HCT116 (cell line): ENCODE data around the gene ELMO2. TPM values are rescaled to one million over a fixed set of nuclear protein-coding genes. Genes with fewer than 3 reads are reported as not detected.

ENCODE experiments used
- ATAC-seq: fragments of 200-7000 bp; cut with Tn5 transposase; 2 replicates; pipeline ENCODE4 v1.9.1; 2020; ENCODE audit warnings: mild to moderate bottlenecking, moderate library complexity
- BruUV-seq: library from RNA; stranded (reverse); fragments of 400-500 nt; replicated peaks from 2 replicates; lab custom pipeline; 2021; lab: Mats Ljungman, UMichigan
- CTCF ChIA-PET: fragments of 300-600 bp; sonication (Branson Sonifier 250); formaldehyde crosslinking; loops from one replicate; lab custom pipeline; 2021; ENCODE audit warnings: antibody characterized with exemption; lab: Charles Lee
- POLR2A ChIA-PET: fragments of 300-600, 350-600 bp; sonication (Branson Sonifier 250); formaldehyde crosslinking; loops from one replicate; lab custom pipeline; 2021; ENCODE audit warnings: antibody characterized with exemption; lab: Charles Lee
- RAD21 ChIA-PET, 2 experiments: fragments of 300-600 bp; sonication (Branson Sonifier 250); formaldehyde crosslinking; loops; one replicate each; lab custom pipeline; 2023; ENCODE audit warnings: low total read pairs in 2 of 2; ENCODE audit not compliant: uncharacterized antibody in 2 of 2, unreplicated experiment in 2 of 2, low non-redundant PET in 1 of 2; lab: Charles Lee
- DNase-seq: peaks from one replicate; pipeline ENCODE4 v3.0.0-alpha.2; 2010; ENCODE audit warnings: low read depth, low spot score
- H2AFZ ChIP-seq: fragments of 200-600 bp; shearing (Covaris generic), sonication (generic); 2 replicates; pipeline ENCODE4 v1.6.1; 2017; ENCODE audit warnings: low read depth, mixed run types, mixed read lengths, antibody characterized with exemption, low read length; ENCODE audit not compliant: poor library complexity, severe bottlenecking
- H3K27ac ChIP-seq: 2 replicates; pipeline ENCODE4 v1.5.1; 2012; ENCODE audit warnings: low read depth, low read length
- H3K27me3 ChIP-seq: fragments of 200-600 bp; sonication (generic); 2 replicates; pipeline ENCODE4 v1.6.1; 2016; ENCODE audit warnings: mixed run types, low read length, mixed read lengths; ENCODE audit not compliant: insufficient read depth
- H3K36me3 ChIP-seq, 2 experiments: fragments of 200-500 bp in 1 of 2; fragments of 200-600 bp in 1 of 2; sonication (Bioruptor generic) in 1 of 2; sonication (generic) in 1 of 2; 2 replicates each; pipeline versions ENCODE4 v1.5.1 to v1.6.1; 2014 to 2016; ENCODE audit warnings: low read length in 2 of 2, inconsistent platforms in 1 of 2, mixed read lengths in 1 of 2, mixed run types in 1 of 2; ENCODE audit not compliant: insufficient read depth in 2 of 2, control insufficient read depth in 1 of 2
- H3K4me1 ChIP-seq, 2 experiments: fragments of 200-600 bp in 1 of 2; sonication (generic) in 1 of 2; 2 replicates each; pipeline versions ENCODE4 v1.5.1 to v1.6.1; 2012 to 2017; ENCODE audit warnings: low read length in 2 of 2, inconsistent platforms in 1 of 2, mild to moderate bottlenecking in 1 of 2, mixed read lengths in 1 of 2, mixed run types in 1 of 2, moderate library complexity in 1 of 2; ENCODE audit not compliant: insufficient read depth in 2 of 2, control insufficient read depth in 1 of 2
- H3K4me2 ChIP-seq: fragments of 200-600 bp; sonication (generic); 2 replicates; pipeline ENCODE4 v1.6.1; 2017; ENCODE audit warnings: mixed run types, low read length, mixed read lengths
- H3K4me3 ChIP-seq, 2 experiments: fragments of 200-600 bp in 1 of 2; sonication (generic) in 1 of 2; replicated peaks in 1 of 2; 2 replicates each; pipeline ENCODE4 v1.5.1; 2011 to 2016; ENCODE audit warnings: low read length in 2 of 2, control low read depth in 1 of 2, low read depth in 1 of 2, mild to moderate bottlenecking in 1 of 2, mixed read lengths in 1 of 2, mixed run types in 1 of 2
- H3K79me2 ChIP-seq: fragments of 200-600 bp; sonication (generic); 2 replicates; pipeline ENCODE4 v1.6.1; 2017; ENCODE audit warnings: mild to moderate bottlenecking, mixed run types, low read length, moderate library complexity, mixed read lengths; ENCODE audit not compliant: insufficient read depth
- H3K9ac ChIP-seq: fragments of 200-600 bp; sonication (generic); 2 replicates; pipeline ENCODE4 v1.6.1; 2016; ENCODE audit warnings: low read length, mixed read lengths
- H3K9me2 ChIP-seq: fragments of 200-600 bp; sonication (generic), shearing (Covaris generic); 2 replicates; pipeline ENCODE4 v1.6.1; 2017; ENCODE audit warnings: mixed run types, mild to moderate bottlenecking, moderate library complexity; ENCODE audit not compliant: insufficient read depth
- H3K9me3 ChIP-seq, 2 experiments: fragments of 200-500 bp in 1 of 2; fragments of 200-600 bp in 1 of 2; sonication (Bioruptor generic) in 1 of 2; sonication (generic) in 1 of 2; 2 replicates each; pipeline ENCODE4 v1.6.1; 2014 to 2017; ENCODE audit warnings: low read length in 2 of 2, mixed read lengths in 2 of 2, inconsistent platforms in 1 of 2, low read depth in 1 of 2, mild to moderate bottlenecking in 1 of 2, mixed run types in 1 of 2, moderate library complexity in 1 of 2; ENCODE audit not compliant: control insufficient read depth in 1 of 2, insufficient read depth in 1 of 2
- H4K20me1 ChIP-seq: fragments of 200-600 bp; sonication (generic), shearing (Covaris generic); 2 replicates; pipeline ENCODE4 v1.6.1; 2017; ENCODE audit warnings: mixed run types, mild to moderate bottlenecking, moderate library complexity; ENCODE audit not compliant: insufficient read depth
- CBX3 ChIP-seq: IDR thresholded peaks from 2 replicates; pipeline ENCODE4 v1.6.1; 2012; ENCODE audit warnings: low read depth
- ELF1 ChIP-seq: IDR thresholded peaks from 2 replicates; pipeline ENCODE4 v1.6.1; 2012; ENCODE audit warnings: low read depth, borderline replicate concordance
- EZH2 ChIP-seq: fragments of 200-600 bp; sonication (generic); IDR thresholded peaks from 2 replicates; pipeline ENCODE4 v1.6.1; 2017; ENCODE audit warnings: antibody characterized with exemption, mixed run types
- EZH2phosphoT487 ChIP-seq: fragments of 200-600 bp; IDR thresholded peaks from 2 replicates; pipeline ENCODE4 v1.6.1; 2018; ENCODE audit warnings: antibody characterized with exemption, borderline replicate concordance
- POLR2A ChIP-seq: IDR thresholded peaks from 2 replicates; pipeline ENCODE4 v1.7.0; 2011; ENCODE audit warnings: borderline replicate concordance; ENCODE audit not compliant: insufficient read depth, insufficient read length; ENCODE audit errors: extremely low read depth
- POLR2AphosphoS5 ChIP-seq: IDR thresholded peaks from 2 replicates; pipeline ENCODE4 v1.6.1; 2011; ENCODE audit warnings: mild to moderate bottlenecking, low read depth, low read length, moderate library complexity
- RAD21 ChIP-seq: IDR thresholded peaks from 2 replicates; pipeline ENCODE4 v1.6.1; 2012; ENCODE audit warnings: low read depth, mild to moderate bottlenecking
- SP1 ChIP-seq: IDR thresholded peaks from 2 replicates; pipeline ENCODE4 v1.6.1; 2012; ENCODE audit warnings: low read depth
- SRF ChIP-seq: IDR thresholded peaks from 2 replicates; pipeline ENCODE4 v1.6.1; 2012; ENCODE audit warnings: low read depth
- YY1 ChIP-seq: IDR thresholded peaks from 2 replicates; pipeline ENCODE4 v1.6.1; 2011; ENCODE audit warnings: low read length, low read depth, moderate library complexity, mild to moderate bottlenecking; ENCODE audit not compliant: insufficient replicate concordance; ENCODE audit errors: extremely low read depth
- intact Hi-C: fragments of 100-400 bp; cut with micrococcal nuclease; formaldehyde crosslinking; loops from 2 replicates; pipeline ENCODE4 v1.10.0; 2022
- total RNA-seq: library from RNA; stranded (reverse); gene quantifications from one replicate; pipeline ENCODE4 v1.2.1, GENCODE V29; 2021; ENCODE audit not compliant: unreplicated experiment
- TF ChIP-seq, protein P1 (sequence below), 3 experiments: fragments of 200-600 bp in 1 of 3; sonication (generic) in 1 of 3; IDR thresholded peaks in 2 of 3; conservative IDR thresholded peaks in 1 of 3; 2 replicates each; pipeline ENCODE4 v1.5.1; 2012 to 2017; ENCODE audit warnings: low read depth in 2 of 3, low read length in 2 of 3, antibody characterized with exemption in 1 of 3, borderline replicate concordance in 1 of 3, control low read depth in 1 of 3, mild to moderate bottlenecking in 1 of 3, mixed read lengths in 1 of 3, mixed run types in 1 of 3, moderate library complexity in 1 of 3; ENCODE audit not compliant: insufficient read depth in 1 of 3
- TF ChIP-seq, protein P2 (sequence below): IDR thresholded peaks from 2 replicates; pipeline ENCODE4 v1.6.1; 2011; ENCODE audit warnings: mild to moderate bottlenecking, low read length, moderate library complexity; ENCODE audit not compliant: insufficient replicate concordance; ENCODE audit errors: extremely low read depth

Gene ELMO2
- total RNA-seq, 1 experiment from 2014 or later: 22.9 TPM

DNA sequence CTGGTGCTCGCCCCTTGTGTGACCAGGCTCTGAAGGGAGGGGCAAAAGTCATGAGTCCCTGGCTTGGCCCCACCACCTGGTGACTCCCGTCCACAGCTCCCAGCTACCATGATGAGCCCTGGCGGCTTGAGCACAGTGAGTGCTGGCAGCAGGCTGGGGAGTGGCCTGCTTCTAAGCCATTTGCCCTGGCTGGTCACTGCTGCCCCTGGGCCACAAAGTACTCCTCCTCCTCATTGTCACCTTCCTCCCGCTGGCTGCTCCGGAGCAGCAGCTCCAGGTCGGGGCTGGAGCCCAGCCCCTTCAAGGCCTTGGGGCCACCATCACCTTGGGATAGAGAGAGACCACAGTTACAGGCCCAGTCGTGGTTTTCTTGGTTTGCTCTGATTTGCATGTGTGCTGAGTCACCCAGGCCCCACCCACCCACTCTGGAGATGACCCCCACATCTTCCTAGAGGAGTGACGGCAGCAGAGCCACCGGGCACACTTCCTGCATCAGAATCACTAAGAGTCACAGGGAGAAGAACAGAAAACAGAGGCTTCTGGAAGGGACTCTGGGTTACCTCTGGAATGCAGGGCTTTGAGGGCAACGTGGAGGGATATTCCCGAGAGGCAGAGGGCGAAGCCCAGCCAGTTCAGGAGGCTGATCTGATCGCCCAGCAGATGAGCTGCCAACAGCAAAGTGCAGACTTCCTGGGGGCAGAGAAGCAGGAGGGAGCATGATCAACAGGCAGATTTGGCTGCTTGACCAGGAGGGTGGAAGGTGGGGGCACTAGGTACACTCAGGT lies 56.0 kb downstream of the ELMO2 start (continued):
- TF ChIP-seq, protein P1, sequence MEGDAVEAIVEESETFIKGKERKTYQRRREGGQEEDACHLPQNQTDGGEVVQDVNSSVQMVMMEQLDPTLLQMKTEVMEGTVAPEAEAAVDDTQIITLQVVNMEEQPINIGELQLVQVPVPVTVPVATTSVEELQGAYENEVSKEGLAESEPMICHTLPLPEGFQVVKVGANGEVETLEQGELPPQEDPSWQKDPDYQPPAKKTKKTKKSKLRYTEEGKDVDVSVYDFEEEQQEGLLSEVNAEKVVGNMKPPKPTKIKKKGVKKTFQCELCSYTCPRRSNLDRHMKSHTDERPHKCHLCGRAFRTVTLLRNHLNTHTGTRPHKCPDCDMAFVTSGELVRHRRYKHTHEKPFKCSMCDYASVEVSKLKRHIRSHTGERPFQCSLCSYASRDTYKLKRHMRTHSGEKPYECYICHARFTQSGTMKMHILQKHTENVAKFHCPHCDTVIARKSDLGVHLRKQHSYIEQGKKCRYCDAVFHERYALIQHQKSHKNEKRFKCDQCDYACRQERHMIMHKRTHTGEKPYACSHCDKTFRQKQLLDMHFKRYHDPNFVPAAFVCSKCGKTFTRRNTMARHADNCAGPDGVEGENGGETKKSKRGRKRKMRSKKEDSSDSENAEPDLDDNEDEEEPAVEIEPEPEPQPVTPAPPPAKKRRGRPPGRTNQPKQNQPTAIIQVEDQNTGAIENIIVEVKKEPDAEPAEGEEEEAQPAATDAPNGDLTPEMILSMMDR (IDR thresholded peaks at IDR 0.05 in 2 of 3, conservative IDR thresholded peaks at IDR 0.05 in 1 of 3; ENCODE audit: borderline replicate concordance in 1 of 3, insufficient read depth in 1 of 3, low read depth in 2 of 3, low read length in 2 of 3): no peak
- TF ChIP-seq SRF: no peak
- TF ChIP-seq, protein P2, sequence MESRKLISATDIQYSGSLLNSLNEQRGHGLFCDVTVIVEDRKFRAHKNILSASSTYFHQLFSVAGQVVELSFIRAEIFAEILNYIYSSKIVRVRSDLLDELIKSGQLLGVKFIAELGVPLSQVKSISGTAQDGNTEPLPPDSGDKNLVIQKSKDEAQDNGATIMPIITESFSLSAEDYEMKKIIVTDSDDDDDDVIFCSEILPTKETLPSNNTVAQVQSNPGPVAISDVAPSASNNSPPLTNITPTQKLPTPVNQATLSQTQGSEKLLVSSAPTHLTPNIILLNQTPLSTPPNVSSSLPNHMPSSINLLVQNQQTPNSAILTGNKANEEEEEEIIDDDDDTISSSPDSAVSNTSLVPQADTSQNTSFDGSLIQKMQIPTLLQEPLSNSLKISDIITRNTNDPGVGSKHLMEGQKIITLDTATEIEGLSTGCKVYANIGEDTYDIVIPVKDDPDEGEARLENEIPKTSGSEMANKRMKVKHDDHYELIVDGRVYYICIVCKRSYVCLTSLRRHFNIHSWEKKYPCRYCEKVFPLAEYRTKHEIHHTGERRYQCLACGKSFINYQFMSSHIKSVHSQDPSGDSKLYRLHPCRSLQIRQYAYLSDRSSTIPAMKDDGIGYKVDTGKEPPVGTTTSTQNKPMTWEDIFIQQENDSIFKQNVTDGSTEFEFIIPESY: no peak
- no peak for TF ChIP-seq EZH2
- no peak for TF ChIP-seq POLR2AphosphoS5
- TF ChIP-seq ELF1: no peak

DNA sequence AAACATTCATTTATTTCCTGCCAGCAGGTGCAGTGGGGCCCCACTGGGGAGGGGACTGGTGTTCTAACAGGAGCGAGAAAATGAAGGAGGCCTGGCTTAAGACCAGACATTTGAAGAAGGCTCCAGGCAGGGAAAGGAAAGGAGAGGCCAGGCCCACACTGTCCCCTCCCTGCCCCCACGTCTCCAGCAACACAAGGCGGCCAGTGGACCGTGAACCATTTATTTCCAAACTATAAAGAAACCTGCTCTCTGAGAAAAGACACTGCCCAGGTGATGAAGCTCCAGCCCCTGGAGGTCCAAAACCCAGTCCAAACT lies 56.7 kb downstream of the ELMO2 start:
- RAD21 ChIA-PET: interaction anchor here in 1 of 2 experiments (1.2 kb wide), 1 partner anchor 221 kb away, joined by 4 read pairs; no protein-coding TSS in a partner anchor

More for the DNA sequence above, 56.7 kb downstream of the ELMO2 start:
- no peaks in the 10 kb centered on the region for H3K79me2 ChIP-seq
- DNase-seq: no peak
- ChIA-PET CTCF (interaction anchor here (0.8 to 2.3 kb wide), 7 partner anchors 9 to 379 kb away, joined by 3 to 8 read pairs (median 5); no protein-coding TSS in a partner anchor), POLR2A (interaction anchor here (1.1 kb wide), 1 partner anchor 15 kb away, joined by 3 read pairs; no protein-coding TSS in a partner anchor)
- no TSS peak for BruUV-seq
- intact Hi-C loops: loop anchor here (1.0 kb wide), 1 partner anchor 217 kb away; no protein-coding TSS in a partner anchor
- H3K9me2 ChIP-seq: no peaks in the 10 kb centered on the region
- H3K4me2 ChIP-seq: no peak overlapping the region
- H2AFZ ChIP-seq: no peak overlapping the region
- ATAC-seq: no peak
- 0 out of 4 replicates have a peak, but pooled peaks cover 0 to 3% of the 10 kb centered on the region in 2 experiments for H3K4me1 ChIP-seq
- TF ChIP-seq YY1: no peak
- no peak for TF ChIP-seq POLR2A
- TF ChIP-seq RAD21: no peak
- no peak for TF ChIP-seq EZH2
- no peak for TF ChIP-seq EZH2phosphoT487
- TF ChIP-seq SP1: no peak
- TF ChIP-seq POLR2AphosphoS5: no peak
- TF ChIP-seq ELF1: no peak
- TF ChIP-seq CBX3: no peak
- TF ChIP-seq, all 23 proteins: peak for 0
- Histone ChIP-seq H3K27ac (no peak overlapping the region), H3K9me3 (no peaks in the 10 kb centered on the region), H4K20me1 (no peaks in the 10 kb centered on the region), H3K9ac (no peak overlapping the region), H3K27me3 (no peaks in the 10 kb centered on the region), H3K36me3 (peaks cover 2 to 9% of the 10 kb centered on the region in 2 experiments; a peak in 1 of 4 replicates), H3K4me3 (no peak overlapping the region)
